ENCODE data around the gene MAP2K7. TPM values are rescaled to one million over a fixed set of nuclear protein-coding genes. Genes with fewer than 3 reads are reported as not detected.

MAP2K7 gene
- polyA plus RNA-seq, 5 donors, result 22.2 to 36.8 (median 29.5) TPM

GRCh38 chr19:7865262-7865911 is 38.3 kb upstream of the MAP2K7 start:
- DNase-seq, result no peak

- DNase-seq, result no peak
Observed at GRCh38 chr19:7866399-7867091, 37.1 kb upstream of the MAP2K7 start.

DNA sequence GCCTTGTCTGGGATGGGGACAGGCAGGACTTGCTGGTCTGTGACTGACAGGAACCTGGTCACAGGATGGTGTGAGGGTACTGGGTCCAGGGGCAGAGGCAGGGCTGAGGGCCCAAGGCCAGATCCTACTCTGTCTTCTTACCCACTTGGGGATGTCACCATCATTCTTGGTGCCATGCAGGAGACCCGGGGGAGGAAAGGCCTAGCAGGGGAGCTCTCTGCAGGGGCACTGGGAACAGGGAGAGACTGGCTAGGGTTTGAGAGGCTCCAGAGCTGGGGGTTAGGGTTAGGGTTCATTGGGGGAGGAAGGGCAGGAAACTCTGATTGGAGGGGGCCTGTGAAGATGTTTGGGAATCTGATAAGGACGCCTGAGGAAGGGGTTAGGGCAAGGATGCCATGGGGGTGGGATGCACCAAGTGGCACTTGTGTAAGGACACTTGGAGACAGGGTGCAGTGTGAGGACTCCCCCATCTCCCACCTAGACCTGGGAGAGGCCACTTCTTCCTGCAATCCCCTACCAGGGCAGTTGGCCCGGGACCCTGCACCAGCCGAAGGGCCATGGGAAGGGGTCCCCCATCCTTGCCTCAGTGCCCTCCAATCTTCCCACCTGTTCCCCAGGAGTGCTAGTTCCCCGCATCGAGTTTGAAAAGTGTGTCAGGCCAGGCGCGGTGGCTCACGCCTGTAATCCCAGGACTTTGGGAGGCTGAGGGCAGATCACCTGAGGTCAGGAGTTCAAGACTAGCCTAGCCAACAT is 36.4 kb upstream of the MAP2K7 start:
- DNase-seq, result no peak

DNA sequence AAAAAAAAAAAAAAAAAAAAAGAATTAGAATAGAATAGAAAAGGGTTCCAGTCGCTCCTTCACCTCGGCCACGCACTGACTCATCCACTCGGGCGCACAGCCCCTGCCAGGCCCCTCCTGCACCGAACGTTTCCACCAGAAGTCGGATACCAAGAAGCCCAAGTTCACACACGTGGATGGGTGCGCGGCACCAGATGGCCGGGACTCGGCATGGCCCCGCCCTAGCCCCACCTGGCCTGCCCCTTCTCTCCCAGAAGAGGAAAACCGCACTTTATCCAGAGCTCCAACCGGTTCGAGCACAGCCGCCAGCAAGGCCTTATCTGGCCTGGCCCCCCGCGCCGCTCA is 35.4 kb upstream of the MAP2K7 start:
- DNase-seq, result no peak

DNA sequence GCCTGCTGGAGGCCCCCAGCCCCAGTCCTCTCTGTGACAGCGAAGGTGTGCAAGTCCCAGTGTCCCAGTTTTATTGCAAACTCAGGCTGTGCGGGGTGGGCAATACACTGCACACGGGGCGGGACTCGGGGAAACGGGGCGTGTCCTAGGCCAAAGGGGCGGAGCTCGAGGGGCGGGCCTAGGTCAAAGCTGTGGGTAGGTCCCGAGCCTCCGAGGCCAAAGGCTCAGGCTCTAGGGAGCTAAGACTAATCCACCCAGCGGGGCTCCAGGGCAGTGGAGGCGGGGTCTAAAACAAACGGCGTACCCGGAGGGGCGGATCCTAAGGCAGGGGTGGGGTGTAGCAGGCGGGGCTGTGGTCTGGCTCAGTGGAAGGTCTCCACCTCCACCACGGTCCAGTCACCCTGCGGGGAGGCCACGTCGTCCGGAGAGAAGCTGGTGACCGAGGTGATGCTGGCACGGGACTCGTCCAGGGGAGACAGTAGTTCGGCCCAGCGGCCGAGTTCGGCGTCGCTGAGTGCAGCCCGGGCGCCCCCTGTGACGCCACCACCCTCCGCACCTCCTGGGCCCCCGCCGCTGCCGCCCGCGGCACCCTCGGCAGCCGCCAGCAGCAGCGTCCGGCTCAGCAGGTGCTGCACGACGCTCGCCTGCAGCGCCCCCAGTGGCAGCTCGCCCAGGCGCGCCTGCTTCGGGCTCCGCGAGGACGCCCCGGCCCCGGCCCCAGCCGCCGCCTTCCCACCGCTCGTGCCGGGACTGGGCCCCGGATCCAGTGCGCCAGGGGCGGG is 34.8 kb upstream of the MAP2K7 start:
- DNase-seq, result peak in 1 of 2 donors; percentile 62

DNA sequence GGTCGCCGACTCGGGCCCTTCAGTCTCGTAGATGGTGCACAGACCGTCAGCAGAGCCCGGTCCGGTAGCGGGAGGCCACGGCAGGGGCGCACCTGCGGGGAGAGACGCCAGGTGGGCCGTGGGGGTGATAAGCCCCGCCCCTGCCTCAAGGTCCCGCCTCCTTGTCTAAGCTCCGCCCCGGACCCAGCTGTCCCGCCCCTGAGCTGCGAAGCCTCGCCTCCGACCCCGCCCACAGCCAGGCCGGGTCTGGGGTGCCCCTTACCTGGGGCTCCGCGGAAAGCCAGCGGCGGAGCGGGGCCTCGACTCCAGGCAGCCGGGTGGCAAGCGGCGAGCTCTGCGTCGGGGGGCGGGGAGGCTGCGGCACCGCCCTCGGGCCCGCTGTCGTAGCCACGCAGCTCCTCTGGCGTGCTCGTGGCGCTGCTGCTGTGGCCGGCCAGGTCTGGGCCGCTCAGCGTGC is 34.2 kb upstream of the MAP2K7 start:
- no peak for DNase-seq

DNA sequence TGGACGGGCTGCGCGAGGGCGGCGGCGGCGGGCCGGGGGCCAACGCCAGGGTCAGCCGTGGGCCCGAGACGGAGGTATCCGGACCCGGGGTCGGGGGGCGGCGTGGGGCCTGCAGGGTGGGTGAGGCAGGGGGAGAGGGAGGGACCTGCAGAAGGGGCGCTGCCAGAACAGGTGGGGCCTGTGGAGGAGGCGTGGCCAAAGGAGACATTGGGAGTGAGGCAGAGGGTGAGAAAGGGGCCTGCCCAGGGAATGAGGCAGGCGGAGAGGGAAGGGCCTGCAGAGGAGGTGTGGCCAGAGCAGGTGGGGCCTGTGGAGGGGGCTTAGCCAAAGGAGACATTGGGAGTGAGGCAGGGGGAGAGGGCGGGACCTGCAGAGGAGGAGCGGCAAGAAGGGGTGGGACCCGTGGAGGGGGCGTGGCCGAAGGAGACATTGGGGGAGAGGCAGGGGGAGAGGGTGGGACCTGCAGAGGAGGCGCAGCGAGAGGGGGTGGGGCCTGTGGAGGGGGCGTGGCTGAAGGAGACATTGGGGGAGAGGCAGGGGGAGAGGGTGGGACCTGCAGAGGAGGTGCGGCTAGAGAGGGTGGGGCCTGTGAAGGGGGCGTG is 33.7 kb upstream of the MAP2K7 start:
- DNase-seq, result no peak

- no peak for DNase-seq
Observed at GRCh38 chr19:7870571-7871436, 32.9 kb upstream of the MAP2K7 start.

- DNase-seq, result peak; percentile 70
Observed at GRCh38 chr19:7871437-7872305, 32.0 kb upstream of the MAP2K7 start.

DNA sequence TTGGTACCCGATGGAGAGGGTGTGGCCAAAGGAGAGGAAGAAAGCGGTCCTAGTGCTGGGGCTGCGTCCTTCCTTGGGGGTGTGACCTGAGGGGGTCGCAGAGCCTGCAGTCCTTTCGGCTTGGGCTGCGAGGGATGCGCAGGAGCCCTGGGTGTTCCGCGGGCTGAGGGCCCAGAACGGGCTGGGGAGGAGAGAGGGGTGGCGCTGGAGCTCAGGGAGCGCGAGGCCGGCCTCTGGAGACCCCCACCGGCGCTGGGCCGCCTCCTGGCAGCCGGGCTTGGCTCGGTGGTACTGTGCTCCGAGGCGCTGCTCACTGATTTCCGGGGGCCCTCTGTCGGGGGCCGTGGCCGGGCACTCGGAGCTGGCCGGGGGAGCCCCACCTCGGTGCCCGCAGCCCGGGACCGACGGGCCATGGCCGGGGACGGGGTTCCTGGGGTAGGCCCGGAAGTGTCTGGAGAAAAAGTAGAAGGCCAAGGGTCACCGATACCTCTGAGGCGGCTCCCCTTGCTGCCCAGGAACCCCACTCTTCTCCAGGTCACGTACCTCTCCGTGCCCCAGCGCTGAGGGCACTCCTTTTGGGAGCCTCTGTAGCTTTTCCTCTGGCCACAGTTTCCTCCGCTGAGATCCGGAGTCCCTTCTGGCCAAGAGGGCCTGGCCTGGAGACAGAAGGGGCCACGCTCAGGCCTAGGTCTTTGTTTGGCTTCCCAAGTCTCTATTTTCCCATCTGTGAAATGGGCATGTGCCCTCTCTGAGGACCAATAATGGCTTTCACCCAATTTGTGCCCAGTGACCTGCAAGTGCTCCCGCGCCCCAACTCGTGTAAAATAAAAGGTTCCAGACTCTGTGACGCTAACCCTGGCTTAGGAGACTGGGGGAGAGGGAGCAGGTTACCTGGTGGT is 31.1 kb upstream of the MAP2K7 start:
- DNase-seq, result no peak

DNA sequence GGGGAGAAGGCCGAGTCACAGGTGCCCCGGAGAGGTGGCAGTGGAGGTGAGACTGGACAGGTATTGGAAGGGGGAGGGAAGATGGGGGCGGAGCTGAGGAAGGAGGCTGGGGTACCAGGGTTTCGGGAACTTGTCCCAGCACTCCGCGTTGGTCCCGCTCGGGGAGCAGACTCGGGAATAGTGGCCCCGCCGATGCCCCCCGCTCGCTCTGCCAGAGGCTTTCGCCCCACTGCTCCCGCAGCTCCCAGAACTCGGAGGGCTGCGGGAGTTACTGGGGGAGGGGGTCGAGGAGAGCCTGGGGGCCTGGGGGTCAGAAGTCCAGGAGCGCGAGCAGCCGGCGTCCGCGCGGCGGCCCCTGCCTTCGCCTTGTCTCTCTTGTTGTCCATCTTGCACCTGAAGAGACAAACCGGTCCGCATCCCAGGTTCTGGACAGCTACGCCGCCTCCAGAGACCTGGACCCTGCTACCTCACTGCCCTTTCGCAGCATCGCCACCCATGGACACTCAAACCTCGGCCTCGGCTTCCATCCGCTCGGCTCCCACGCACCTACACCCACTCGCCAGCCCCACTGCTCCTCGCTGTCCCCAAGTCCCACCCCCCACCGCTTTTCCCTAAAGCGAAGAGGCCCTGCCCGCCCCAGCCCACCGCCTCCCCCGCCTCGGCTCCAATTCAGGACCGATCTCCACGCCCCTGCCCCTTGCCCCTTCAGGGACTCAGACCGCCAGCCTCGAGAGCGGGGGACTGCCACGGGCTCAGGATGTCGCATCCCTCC is 30.2 kb upstream of the MAP2K7 start:
- DNase-seq, result no peak

GRCh38 chr19:7874076-7874896 is 29.4 kb upstream of the MAP2K7 start, which contains the start of gene PRR36:
TSS of gene PRR36 (minus strand) at chr19:7874390. CDS start at chr19:7873689, 701 bp downstream.
- peak in 1 of 2 donors; percentile 55 for DNase-seq

- DNase-seq, result no peak
Observed at GRCh38 chr19:7874897-7875273, 28.8 kb upstream of the MAP2K7 start.

DNA sequence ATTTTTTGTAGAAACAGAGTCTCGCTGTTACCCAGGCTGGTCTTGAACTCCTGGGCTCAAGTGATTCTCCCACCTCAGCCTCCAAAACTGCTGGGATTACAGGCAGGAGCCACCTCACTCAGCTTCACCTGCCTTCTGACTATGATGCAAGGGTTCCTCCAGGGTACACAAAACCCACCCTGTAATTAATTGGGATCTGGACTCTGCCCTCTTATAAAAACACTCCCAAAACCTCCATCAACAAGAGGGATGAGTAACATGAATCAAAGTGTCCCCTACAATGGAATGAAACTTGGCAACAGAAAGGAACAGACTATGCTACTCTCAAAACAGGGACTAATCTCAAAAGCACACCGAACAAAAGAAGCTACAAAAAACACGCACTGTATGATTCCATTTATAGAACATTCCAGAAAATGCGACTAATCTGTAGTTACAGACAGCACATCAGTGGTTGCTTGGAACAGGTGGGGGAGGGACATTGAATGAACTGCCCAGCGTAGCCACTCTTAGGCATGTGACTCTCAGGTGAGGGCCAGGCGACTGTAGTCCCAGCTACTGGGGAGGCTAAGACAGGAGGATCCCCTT is 26.3 kb upstream of the MAP2K7 start:
- no peak for DNase-seq

- DNase-seq, result no peak
Observed at GRCh38 chr19:7879111-7879807, 24.4 kb upstream of the MAP2K7 start.

- DNase-seq, result no peak
Observed at GRCh38 chr19:7879836-7880235, 23.8 kb upstream of the MAP2K7 start.

Measured in right lung (tissue), 5 donors.